OCI-LY1 (cell line): ENCODE measurements around the gene HNRNPK.

Experiments
- H2AFZ ChIP-seq: fragments of 200-600 bp; sonication (generic), shearing (Covaris generic); 2 replicates; pipeline ENCODE4 v1.6.0; 2014; ENCODE audit warnings: antibody characterized with exemption, mild to moderate bottlenecking, low read length
- H3F3A ChIP-seq: fragments of 200-600 bp; sonication (generic), shearing (Covaris generic); 2 replicates; pipeline ENCODE4 v1.6.0; 2014; ENCODE audit warnings: mild to moderate bottlenecking, antibody characterized with exemption, low read length, moderate library complexity; ENCODE audit not compliant: insufficient read depth
- H3K27ac ChIP-seq: fragments of 200-600 bp; sonication (generic); 2 replicates; pipeline ENCODE4 v1.5.1; 2014; ENCODE audit warnings: low read length, mixed run types, mild to moderate bottlenecking, low read depth; ENCODE audit not compliant: poor library complexity, severe bottlenecking
- H3K27me3 ChIP-seq: fragments of 200-600 bp; sonication (generic); 2 replicates; pipeline ENCODE4 v1.6.0; 2014; ENCODE audit warnings: antibody characterized with exemption, mild to moderate bottlenecking, low read length, moderate library complexity; ENCODE audit not compliant: insufficient read depth
- H3K36me3 ChIP-seq: fragments of 200-600 bp; sonication (generic); 2 replicates; pipeline ENCODE4 v1.6.1; 2014; ENCODE audit warnings: mild to moderate bottlenecking, antibody characterized with exemption, low read length, moderate library complexity, mixed read lengths; ENCODE audit not compliant: insufficient read depth
- H3K4me1 ChIP-seq: fragments of 200-600 bp; sonication (generic); 2 replicates; pipeline ENCODE4 v1.5.1; 2014; ENCODE audit warnings: mild to moderate bottlenecking, low read length, moderate library complexity; ENCODE audit not compliant: insufficient read depth, severe bottlenecking
- H3K4me2 ChIP-seq: fragments of 200-600 bp; sonication (generic), shearing (Covaris generic); 2 replicates; pipeline ENCODE4 v1.6.1; 2014; ENCODE audit warnings: low read length
- H3K4me3 ChIP-seq: fragments of 200-600 bp; sonication (generic); 2 replicates; pipeline ENCODE4 v1.5.1; 2014; ENCODE audit warnings: low read length, low read depth, mild to moderate bottlenecking, mixed read lengths; ENCODE audit not compliant: poor library complexity, severe bottlenecking
- H3K79me2 ChIP-seq: fragments of 200-600 bp; shearing (Covaris generic); 2 replicates; pipeline ENCODE4 v1.6.1; 2016; ENCODE audit warnings: mixed run types, low read length, mixed read lengths; ENCODE audit not compliant: insufficient read depth
- H3K9ac ChIP-seq: fragments of 200-600 bp; sonication (generic), shearing (Covaris generic); 2 replicates; pipeline ENCODE4 v1.6.1; 2014; ENCODE audit warnings: mild to moderate bottlenecking, low read length, mixed read lengths
- H3K9me2 ChIP-seq: fragments of 200-600 bp; sonication (generic), shearing (Covaris generic); 2 replicates; pipeline ENCODE4 v1.6.1; 2014; ENCODE audit warnings: low read depth, mild to moderate bottlenecking, low read length, mixed read lengths
- H3K9me3 ChIP-seq: fragments of 200-600 bp; shearing (Covaris generic); 2 replicates; pipeline ENCODE4 v1.6.1; 2014; ENCODE audit warnings: low read length, mixed read lengths
- H4K20me1 ChIP-seq: fragments of 200-600 bp; sonication (generic), shearing (Covaris generic); 2 replicates; pipeline ENCODE4 v1.6.0; 2016; ENCODE audit warnings: mild to moderate bottlenecking, low read length; ENCODE audit not compliant: insufficient read depth
- EZH2 ChIP-seq: fragments of 200-600 bp; sonication (generic), shearing (Covaris generic); IDR thresholded peaks from 2 replicates; pipeline ENCODE4 v1.8.0; 2017; ENCODE audit warnings: borderline replicate concordance, mixed run types, mild to moderate bottlenecking, antibody characterized with exemption, low read length, moderate library complexity, mixed read lengths
- TF ChIP-seq, protein P1 (sequence below): fragments of 200-600 bp; sonication (generic), shearing (Covaris generic); IDR thresholded peaks from 2 replicates; pipeline ENCODE4 v1.5.1; 2017; ENCODE audit warnings: mild to moderate bottlenecking, antibody characterized with exemption, low read length, moderate library complexity, mixed read lengths

Gene HNRNPK

GRCh38 chr9:83960991-83961390 lies 19.0 kb downstream of the HNRNPK start:
- peaks cover 8% of the 10 kb centered on the region; the same call in 1 of the 2 replicates for H3F3A ChIP-seq

DNA sequence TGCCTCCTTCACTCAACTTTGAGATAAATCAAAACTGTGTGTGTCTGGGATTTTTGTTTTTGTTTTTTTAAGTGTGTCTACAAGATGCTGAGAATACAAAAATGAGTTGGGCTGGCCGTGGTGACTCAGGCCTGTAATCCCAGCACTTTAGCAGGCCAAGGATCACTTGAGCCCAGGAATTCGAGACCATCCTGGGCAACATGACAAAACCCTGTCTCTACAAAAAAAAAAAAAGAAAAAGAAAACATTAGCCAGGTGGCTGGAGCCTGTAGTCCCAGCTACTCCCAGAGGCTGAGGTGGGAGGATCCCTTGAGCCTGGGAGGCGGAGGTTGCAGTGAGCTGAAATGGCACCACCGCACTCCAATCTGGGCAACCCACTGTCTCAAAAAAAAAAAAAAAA lies 21.0 kb downstream of the HNRNPK start:
- Histone ChIP-seq H3K27ac (no peak overlapping the region), H3K4me3 (no peak overlapping the region), H3K9ac (no peak overlapping the region), H2AFZ (no peak overlapping the region), H3K27me3 (no peaks in the 10 kb centered on the region), H3K79me2 (no peaks in the 10 kb centered on the region), H3K9me3 (no peaks in the 10 kb centered on the region), H3K36me3 (no peaks in the 10 kb centered on the region), H3F3A (no peaks in the 10 kb centered on the region), H3K9me2 (no peaks in the 10 kb centered on the region), H3K4me2 (peak overlapping the region; percentile 65; the same call in 1 of the 2 replicates), H4K20me1 (no peaks in the 10 kb centered on the region), H3K4me1 (peaks cover 33% of the 10 kb centered on the region)
- TF ChIP-seq, protein P1, sequence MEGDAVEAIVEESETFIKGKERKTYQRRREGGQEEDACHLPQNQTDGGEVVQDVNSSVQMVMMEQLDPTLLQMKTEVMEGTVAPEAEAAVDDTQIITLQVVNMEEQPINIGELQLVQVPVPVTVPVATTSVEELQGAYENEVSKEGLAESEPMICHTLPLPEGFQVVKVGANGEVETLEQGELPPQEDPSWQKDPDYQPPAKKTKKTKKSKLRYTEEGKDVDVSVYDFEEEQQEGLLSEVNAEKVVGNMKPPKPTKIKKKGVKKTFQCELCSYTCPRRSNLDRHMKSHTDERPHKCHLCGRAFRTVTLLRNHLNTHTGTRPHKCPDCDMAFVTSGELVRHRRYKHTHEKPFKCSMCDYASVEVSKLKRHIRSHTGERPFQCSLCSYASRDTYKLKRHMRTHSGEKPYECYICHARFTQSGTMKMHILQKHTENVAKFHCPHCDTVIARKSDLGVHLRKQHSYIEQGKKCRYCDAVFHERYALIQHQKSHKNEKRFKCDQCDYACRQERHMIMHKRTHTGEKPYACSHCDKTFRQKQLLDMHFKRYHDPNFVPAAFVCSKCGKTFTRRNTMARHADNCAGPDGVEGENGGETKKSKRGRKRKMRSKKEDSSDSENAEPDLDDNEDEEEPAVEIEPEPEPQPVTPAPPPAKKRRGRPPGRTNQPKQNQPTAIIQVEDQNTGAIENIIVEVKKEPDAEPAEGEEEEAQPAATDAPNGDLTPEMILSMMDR, result no peak
- TF ChIP-seq EZH2, result no peak

More at GRCh38 chr9:83960991-83961390, 19.0 kb downstream of the HNRNPK start:
- Histone ChIP-seq H3K36me3 (no peaks in the 10 kb centered on the region), H3K79me2 (no peaks in the 10 kb centered on the region), H3K4me2 (no peak overlapping the region), H2AFZ (no peak overlapping the region), H3K4me1 (peaks cover 23% of the 10 kb centered on the region), H3K27me3 (no peaks in the 10 kb centered on the region), H3K9me3 (no peaks in the 10 kb centered on the region), H3K9ac (no peak overlapping the region), H4K20me1 (no peaks in the 10 kb centered on the region), H3K4me3 (no peak overlapping the region), H3K9me2 (no peaks in the 10 kb centered on the region), H3K27ac (no peak overlapping the region)
- TF ChIP-seq, protein P1, result no peak
- no peak for TF ChIP-seq EZH2

GRCh38 chr9:83957248-83957513 lies 22.8 kb downstream of the HNRNPK start:
- H3K27me3 ChIP-seq, result no peaks in the 10 kb centered on the region
- peak overlapping the region; percentile 85 for H3K9ac ChIP-seq
- no peaks in the 10 kb centered on the region for H3K9me2 ChIP-seq
- no peaks in the 10 kb centered on the region for H3F3A ChIP-seq
- peaks cover 33% of the 10 kb centered on the region for H3K4me1 ChIP-seq
- H3K4me2 ChIP-seq, result peak overlapping the region; percentile 76
- H3K79me2 ChIP-seq, result no peaks in the 10 kb centered on the region
- H3K27ac ChIP-seq, result no peak overlapping the region
- peaks cover under 1% of the 10 kb centered on the region; the same call in 1 of the 2 replicates for H3K36me3 ChIP-seq
- no peaks in the 10 kb centered on the region for H4K20me1 ChIP-seq
- no peak for TF ChIP-seq EZH2
- TF ChIP-seq, protein P1, result no peak
- peak overlapping the region; percentile 76 for H3K4me3 ChIP-seq
- H3K9me3 ChIP-seq, result no peaks in the 10 kb centered on the region
- H2AFZ ChIP-seq, result no peak overlapping the region; the same call in 1 of the 2 replicates
